NCI-H2196 treated with DMSO at 0.1 percent for 48 hours (cell line): ENCODE data around the gene DYSF.

Experiments used
- DNase-seq: peaks from one replicate; lab custom pipeline; 2025; ENCODE audit not compliant: unreplicated experiment; lab: John Stamatoyannopoulos, UW

Gene DYSF

GRCh38 chr2:71564361-71564760 lies 111.0 kb downstream of the DYSF start:
- no peak for DNase-seq

- no peak for DNase-seq
Measured at GRCh38 chr2:71564790-71565189, 111.4 kb downstream of the DYSF start.

GRCh38 chr2:71566372-71566771 lies 113.0 kb downstream of the DYSF start:
- DNase-seq, result no peak

GRCh38 chr2:71567625-71568024 lies 114.3 kb downstream of the DYSF start:
- DNase-seq, result no peak

GRCh38 chr2:71568103-71568502 lies 114.7 kb downstream of the DYSF start:
- no peak for DNase-seq

- DNase-seq, result no peak
Measured at GRCh38 chr2:71570511-71570910, 117.2 kb downstream of the DYSF start.

GRCh38 chr2:71570951-71571460 lies 117.6 kb downstream of the DYSF start:
- no peak for DNase-seq

- no peak for DNase-seq
Measured at GRCh38 chr2:71571945-71572344, 118.6 kb downstream of the DYSF start.

- no peak for DNase-seq
Measured at GRCh38 chr2:71575966-71576365, 122.6 kb downstream of the DYSF start.

GRCh38 chr2:71576541-71576940 lies 123.2 kb downstream of the DYSF start:
- no peak for DNase-seq

GRCh38 chr2:71577209-71577608 lies 123.8 kb downstream of the DYSF start:
- DNase-seq, result no peak

- no peak for DNase-seq
Measured at GRCh38 chr2:71578767-71579342, 125.5 kb downstream of the DYSF start.

- no peak for DNase-seq
Measured at GRCh38 chr2:71581026-71581425, 127.7 kb downstream of the DYSF start.

- DNase-seq, result no peak
Measured at GRCh38 chr2:71583876-71584275, 130.5 kb downstream of the DYSF start.

- DNase-seq, result no peak
Measured at GRCh38 chr2:71586471-71586870, 133.1 kb downstream of the DYSF start.

- no peak for DNase-seq
Measured at GRCh38 chr2:71587509-71588073, 134.2 kb downstream of the DYSF start.

- DNase-seq, result no peak
Measured at GRCh38 chr2:71588497-71589170, 135.3 kb downstream of the DYSF start.

- DNase-seq, result no peak
Measured at GRCh38 chr2:71589763-71590162, 136.4 kb downstream of the DYSF start.

- DNase-seq, result no peak
Measured at GRCh38 chr2:71591044-71591443, 137.7 kb downstream of the DYSF start.

- DNase-seq, result no peak
Measured at GRCh38 chr2:71592181-71592711, 138.9 kb downstream of the DYSF start.

GRCh38 chr2:71595569-71595968 lies 142.2 kb downstream of the DYSF start:
- no peak for DNase-seq

GRCh38 chr2:71596011-71596410 lies 142.7 kb downstream of the DYSF start:
- no peak for DNase-seq
